IMR-90 (cell line): Measurements from ENCODE around the gene JPH3. TPM values are rescaled to one million over a fixed set of nuclear protein-coding genes. Genes with fewer than 3 reads are reported as not detected.

Experiments used
- ATAC-seq: fragments of 200-7000 bp; cut with Tn5 transposase; 2 replicates; pipeline ENCODE4 v1.9.1; 2020; ENCODE audit warnings: low read depth, mild to moderate bottlenecking, moderate library complexity
- BruUV-seq: library from RNA; stranded (reverse); fragments of 400-500 nt; replicated peaks from 2 replicates; lab custom pipeline; 2021; lab: Mats Ljungman, UMichigan
- CTCF ChIA-PET: fragments of 300-600 bp; formaldehyde crosslinking; extraction: SDS; loops from one replicate; lab custom pipeline; 2021; ENCODE audit warnings: antibody characterized with exemption; lab: Yijun Ruan, JAX
- POLR2A ChIA-PET: fragments of 300-600 bp; sonication (Branson Sonifier 250); formaldehyde crosslinking; loops from one replicate; lab custom pipeline; 2022; ENCODE audit warnings: antibody characterized with exemption; ENCODE audit not compliant: unreplicated experiment; lab: Charles Lee
- DNase-seq: peaks from one replicate; pipeline ENCODE4 v3.0.0; 2013
- H2AFZ ChIP-seq: replicated peaks from 2 replicates; pipeline ENCODE3; 2013; ENCODE audit warnings: low read length, mild to moderate bottlenecking; ENCODE audit not compliant: poor library complexity
- H2AK5ac ChIP-seq: 2 replicates; pipeline ENCODE4 v1.6.1; 2013; ENCODE audit warnings: low read depth, low read length, inconsistent platforms
- H2AK9ac ChIP-seq: replicated peaks from 2 replicates; pipeline ENCODE3; 2013; ENCODE audit warnings: mild to moderate bottlenecking, low read depth, low read length, moderate library complexity; ENCODE audit not compliant: poor library complexity
- H2BK120ac ChIP-seq: 2 replicates; pipeline ENCODE4 v1.6.1; 2013; ENCODE audit warnings: low read depth, low read length, inconsistent platforms
- H2BK15ac ChIP-seq: 3 replicates; pipeline ENCODE4 v1.6.1; 2013; ENCODE audit warnings: low read depth, low read length, inconsistent platforms
- H2BK20ac ChIP-seq: 2 replicates; pipeline ENCODE4 v1.6.1; 2013; ENCODE audit warnings: low read depth, mild to moderate bottlenecking, inconsistent platforms, low read length, moderate library complexity
- H2BK5ac ChIP-seq: 2 replicates; pipeline ENCODE4 v1.6.1; 2013; ENCODE audit warnings: mild to moderate bottlenecking, low read depth, low read length, inconsistent platforms; ENCODE audit not compliant: poor library complexity, severe bottlenecking
- H3K14ac ChIP-seq: replicated peaks from 2 replicates; pipeline ENCODE4 v1.6.1; 2013; ENCODE audit warnings: low read depth, low read length, inconsistent platforms
- H3K18ac ChIP-seq: 2 replicates; pipeline ENCODE4 v1.6.1; 2013; ENCODE audit warnings: low read depth, low read length, control low read depth
- H3K23ac ChIP-seq: 2 replicates; pipeline ENCODE4 v1.6.1; 2013; ENCODE audit warnings: low read depth, low read length, inconsistent platforms
- H3K27ac ChIP-seq: 2 replicates; pipeline ENCODE4 v1.5.1; 2013; ENCODE audit warnings: mild to moderate bottlenecking, control low read depth, low read length; ENCODE audit not compliant: insufficient read depth
- H3K27me3 ChIP-seq: 2 replicates; pipeline ENCODE4 v1.6.1; 2013; ENCODE audit warnings: low read length; ENCODE audit not compliant: control insufficient read depth, insufficient read depth
- H3K36me3 ChIP-seq: 2 replicates; pipeline ENCODE4 v1.6.1; 2013; ENCODE audit warnings: low read length, mixed read lengths; ENCODE audit not compliant: control insufficient read depth, insufficient read depth
- H3K4ac ChIP-seq: 2 replicates; pipeline ENCODE4 v1.6.1; 2013; ENCODE audit warnings: low read depth, low read length, inconsistent platforms
- H3K4me1 ChIP-seq: 2 replicates; pipeline ENCODE4 v1.6.1; 2013; ENCODE audit warnings: low read length, mixed read lengths; ENCODE audit not compliant: control insufficient read depth, insufficient read depth
- H3K4me2 ChIP-seq: 2 replicates; pipeline ENCODE4 v1.6.1; 2013; ENCODE audit warnings: low read depth, mild to moderate bottlenecking, control low read depth, low read length, moderate library complexity
- H3K4me3 ChIP-seq: 2 replicates; pipeline ENCODE4 v1.5.1; 2013; ENCODE audit warnings: low read depth, mild to moderate bottlenecking, control low read depth, low read length, moderate library complexity; ENCODE audit not compliant: insufficient read depth
- H3K56ac ChIP-seq: 2 replicates; pipeline ENCODE4 v1.6.1; 2013; ENCODE audit warnings: low read length, inconsistent platforms; ENCODE audit not compliant: insufficient read depth; ENCODE audit errors: extremely low read depth
- H3K79me1 ChIP-seq, 2 experiments: 2 replicates each; pipeline ENCODE4 v1.6.1; 2013; ENCODE audit warnings: low read length in 2 of 2, inconsistent platforms in 1 of 2, low read depth in 1 of 2
- H3K9ac ChIP-seq: 2 replicates; pipeline ENCODE4 v1.6.1; 2013; ENCODE audit warnings: low read depth, low read length, control low read depth
- H3K9me1 ChIP-seq: 2 replicates; pipeline ENCODE4 v1.6.1; 2013; ENCODE audit warnings: low read length, inconsistent platforms; ENCODE audit not compliant: insufficient read depth
- H3K9me3 ChIP-seq: 2 replicates; pipeline ENCODE4 v1.6.1; 2013; ENCODE audit warnings: low read length; ENCODE audit not compliant: control insufficient read depth, insufficient read depth
- H4K20me1 ChIP-seq: 2 replicates; pipeline ENCODE4 v1.6.1; 2013; ENCODE audit warnings: low read length, inconsistent platforms; ENCODE audit not compliant: insufficient read depth
- H4K5ac ChIP-seq: 2 replicates; pipeline ENCODE4 v1.6.1; 2013; ENCODE audit warnings: mild to moderate bottlenecking, low read depth, low read length, control low read depth
- H4K8ac ChIP-seq, 2 experiments: 2 replicates each; pipeline ENCODE4 v1.6.1; 2013; ENCODE audit warnings: low read depth in 2 of 2, low read length in 2 of 2, control low read depth in 1 of 2, inconsistent platforms in 1 of 2
- H4K91ac ChIP-seq: 2 replicates; pipeline ENCODE4 v1.6.1; 2013; ENCODE audit warnings: low read depth, low read length, inconsistent platforms; ENCODE audit not compliant: insufficient read depth
- BHLHE40 ChIP-seq: fragments of 150-350 bp; IDR thresholded peaks from 2 replicates; pipeline ENCODE4 v1.6.1; 2016; ENCODE audit warnings: mild to moderate bottlenecking, low read depth, low read length
- CEBPB ChIP-seq: IDR thresholded peaks from 2 replicates; pipeline ENCODE4 v1.6.1; 2012; ENCODE audit warnings: low read depth, low read length, improper control_type of control experiment
- CHD1 ChIP-seq: IDR thresholded peaks from 2 replicates; pipeline ENCODE4 v1.6.1; 2012; ENCODE audit warnings: low read depth, low read length, improper control_type of control experiment
- FOS ChIP-seq: fragments of 150-350 bp; IDR thresholded peaks from 2 replicates; pipeline ENCODE4 v1.6.1; 2016; ENCODE audit warnings: low read depth, low read length
- MAFK ChIP-seq: IDR thresholded peaks from 2 replicates; pipeline ENCODE4 v1.6.1; 2012; ENCODE audit warnings: low read depth, low read length, improper control_type of control experiment
- MAZ ChIP-seq: IDR thresholded peaks from 2 replicates; pipeline ENCODE4 v1.6.1; 2012; ENCODE audit warnings: low read depth, mild to moderate bottlenecking, low read length, improper control_type of control experiment, moderate library complexity, borderline replicate concordance
- MXI1 ChIP-seq: IDR thresholded peaks from 2 replicates; pipeline ENCODE4 v1.6.1; 2012; ENCODE audit warnings: low read depth, mild to moderate bottlenecking, low read length, moderate library complexity, borderline replicate concordance
- NFE2L2 ChIP-seq: fragments of 150-350 bp; IDR thresholded peaks from 2 replicates; pipeline ENCODE4 v1.6.1; 2016; ENCODE audit warnings: low read depth, mild to moderate bottlenecking, low read length
- POLR2A ChIP-seq: IDR thresholded peaks from 2 replicates; pipeline ENCODE4 v1.6.1; 2012; ENCODE audit warnings: mild to moderate bottlenecking, low read depth, low read length
- RAD21 ChIP-seq: IDR thresholded peaks from 2 replicates; pipeline ENCODE4 v1.6.1; 2012; ENCODE audit warnings: low read length, improper control_type of control experiment
- RCOR1 ChIP-seq: IDR thresholded peaks from 2 replicates; pipeline ENCODE4 v1.6.1; 2012; ENCODE audit warnings: mild to moderate bottlenecking, low read length, improper control_type of control experiment; ENCODE audit not compliant: insufficient replicate concordance
- RFX5 ChIP-seq: IDR thresholded peaks from 2 replicates; pipeline ENCODE4 v1.8.0; 2012; ENCODE audit warnings: low read depth, mild to moderate bottlenecking, low read length, moderate library complexity
- SMC3 ChIP-seq: fragments of 150-350 bp; IDR thresholded peaks from 2 replicates; pipeline ENCODE4 v1.6.1; 2016; ENCODE audit warnings: low read depth, mild to moderate bottlenecking, antibody characterized with exemption, low read length, moderate library complexity
- WGBS, 2 experiments: methylation state at CpG; one replicate each; pipeline versions ENCODE4 v1.1.5 to v1.1.7; 2013; ENCODE audit warnings: missing lambda C conversion rate in 2 of 2; ENCODE audit not compliant: insufficient read length in 1 of 2; ENCODE audit errors: extremely low coverage in 2 of 2; 5-methylcytosine and 5-hydroxymethylcytosine counted together
- dilution Hi-C: fragments of 300-500 bp; cut with HindIII; formaldehyde crosslinking; loops from one replicate; pipeline ENCODE4 v1.14.3; 2018; ENCODE audit warnings: low sequenced_read_pairs; ENCODE audit not compliant: unreplicated experiment
- in situ Hi-C: fragments of 300-500 bp; cut with MboI; formaldehyde crosslinking; loops from 3 replicates; pipeline ENCODE4 v1.14.3; 2019; ENCODE audit warnings: low sequenced_read_pairs, inconsistent platforms, mixed read lengths
- intact Hi-C: fragments of 100-400 bp; cut with micrococcal nuclease; formaldehyde crosslinking; loops from 2 replicates; pipeline ENCODE4 v1.10.0; 2022
- polyA plus RNA-seq, 3 experiments: library from polyadenylated mRNA; depleted of rRNA; stranded (reverse); fragments of >200 nt; gene quantifications; 2 replicates each; pipeline ENCODE4 v1.2.3, GENCODE V29; 2012; ENCODE audit warnings: low replicate concordance in 1 of 3
- total RNA-seq: library from RNA; depleted of rRNA; stranded (reverse); fragments of >200 nt; gene quantifications from 2 replicates; pipeline ENCODE4 v1.2.3, GENCODE V29; 2012
- TF ChIP-seq, protein P1 (sequence below): conservative IDR thresholded peaks from 2 replicates; pipeline ENCODE4 v1.5.1; 2012; ENCODE audit warnings: mild to moderate bottlenecking, low read depth, low read length, improper control_type of control experiment
- TF ChIP-seq, protein P2 (sequence below): fragments of 150-350 bp; IDR thresholded peaks from 2 replicates; pipeline ENCODE4 v1.6.1; 2016; ENCODE audit warnings: low read depth, mild to moderate bottlenecking, low read length, moderate library complexity, borderline replicate concordance
- TF ChIP-seq, protein P3 (sequence below): fragments of 150-350 bp; IDR thresholded peaks from 2 replicates; pipeline ENCODE4 v1.6.1; 2017; ENCODE audit warnings: mild to moderate bottlenecking, antibody characterized with exemption, low read length, low read depth

Gene JPH3
- total and polyA plus RNA-seq, 2 of the 4 experiments (the other 2 are of a cell fraction): 0.03 TPM; not detected in 1

DNA sequence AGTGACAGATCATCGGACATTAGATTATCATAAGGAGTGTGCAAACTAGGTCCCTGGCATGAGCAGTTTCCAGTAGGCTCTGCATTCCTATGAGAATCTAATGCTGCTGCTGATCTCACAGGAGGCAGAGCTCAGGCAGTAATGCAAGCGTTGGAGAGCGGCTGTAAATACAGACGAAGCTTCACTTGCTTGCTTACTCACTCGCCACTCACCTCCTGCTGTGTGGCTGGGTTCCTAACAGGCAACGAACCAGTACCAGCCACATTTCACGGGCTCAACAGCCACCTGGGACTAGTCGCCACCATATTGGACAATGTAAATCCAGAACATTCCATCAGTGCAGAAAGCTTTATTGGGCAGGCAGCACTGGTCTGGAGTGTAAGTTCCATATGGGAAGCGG, 7.7 kb downstream of the JPH3 start:
- H4K8ac ChIP-seq: no peak overlapping the region
- H3K36me3 ChIP-seq: no peaks in the 10 kb centered on the region
- H3K4ac ChIP-seq: no peak overlapping the region
- H3K4me2 ChIP-seq: no peak overlapping the region
- no peaks in the 10 kb centered on the region for H3K79me1 ChIP-seq
- CTCF ChIA-PET: no interaction called here
- WGBS, 2 experiments: 58% methylated on average over 4 of the region's 9 CpGs; no CpG with 5 or more reads in 1 of the 2 experiments
- no peak overlapping the region for H3K18ac ChIP-seq
- no peak overlapping the region for H2AK5ac ChIP-seq
- no peak overlapping the region for H2BK15ac ChIP-seq
- H2BK120ac ChIP-seq: no peak overlapping the region
- no peak overlapping the region for H4K91ac ChIP-seq
- H3K14ac ChIP-seq: no peak overlapping the region
- H3K9me1 ChIP-seq: no peaks in the 10 kb centered on the region
- no peak overlapping the region for H2BK5ac ChIP-seq
- no peak overlapping the region for H2AK9ac ChIP-seq
- POLR2A ChIA-PET: no interaction called here
- H3K56ac ChIP-seq: no peak overlapping the region
- no peak overlapping the region for H3K9ac ChIP-seq
- in situ Hi-C loops (no loop called here), dilution Hi-C loops (no loop called here), intact Hi-C loops (no loop called here)
- no peaks in the 10 kb centered on the region for H3K4me1 ChIP-seq
- DNase-seq: no peak
- no peak overlapping the region for H4K5ac ChIP-seq
- ATAC-seq: no peak
- no peak overlapping the region for H2BK20ac ChIP-seq
- BruUV-seq: no TSS peak
- H3K9me3 ChIP-seq: no peaks in the 10 kb centered on the region
- H3K23ac ChIP-seq: no peak overlapping the region
- no peak overlapping the region for H3K27ac ChIP-seq
- TF ChIP-seq BHLHE40: no peak
- TF ChIP-seq, protein P1, sequence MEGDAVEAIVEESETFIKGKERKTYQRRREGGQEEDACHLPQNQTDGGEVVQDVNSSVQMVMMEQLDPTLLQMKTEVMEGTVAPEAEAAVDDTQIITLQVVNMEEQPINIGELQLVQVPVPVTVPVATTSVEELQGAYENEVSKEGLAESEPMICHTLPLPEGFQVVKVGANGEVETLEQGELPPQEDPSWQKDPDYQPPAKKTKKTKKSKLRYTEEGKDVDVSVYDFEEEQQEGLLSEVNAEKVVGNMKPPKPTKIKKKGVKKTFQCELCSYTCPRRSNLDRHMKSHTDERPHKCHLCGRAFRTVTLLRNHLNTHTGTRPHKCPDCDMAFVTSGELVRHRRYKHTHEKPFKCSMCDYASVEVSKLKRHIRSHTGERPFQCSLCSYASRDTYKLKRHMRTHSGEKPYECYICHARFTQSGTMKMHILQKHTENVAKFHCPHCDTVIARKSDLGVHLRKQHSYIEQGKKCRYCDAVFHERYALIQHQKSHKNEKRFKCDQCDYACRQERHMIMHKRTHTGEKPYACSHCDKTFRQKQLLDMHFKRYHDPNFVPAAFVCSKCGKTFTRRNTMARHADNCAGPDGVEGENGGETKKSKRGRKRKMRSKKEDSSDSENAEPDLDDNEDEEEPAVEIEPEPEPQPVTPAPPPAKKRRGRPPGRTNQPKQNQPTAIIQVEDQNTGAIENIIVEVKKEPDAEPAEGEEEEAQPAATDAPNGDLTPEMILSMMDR: no peak
- no peak for TF ChIP-seq SMC3
- TF ChIP-seq NFE2L2: no peak
- TF ChIP-seq CEBPB: no peak
- TF ChIP-seq CHD1: no peak
- TF ChIP-seq RCOR1: no peak
- TF ChIP-seq, protein P2, sequence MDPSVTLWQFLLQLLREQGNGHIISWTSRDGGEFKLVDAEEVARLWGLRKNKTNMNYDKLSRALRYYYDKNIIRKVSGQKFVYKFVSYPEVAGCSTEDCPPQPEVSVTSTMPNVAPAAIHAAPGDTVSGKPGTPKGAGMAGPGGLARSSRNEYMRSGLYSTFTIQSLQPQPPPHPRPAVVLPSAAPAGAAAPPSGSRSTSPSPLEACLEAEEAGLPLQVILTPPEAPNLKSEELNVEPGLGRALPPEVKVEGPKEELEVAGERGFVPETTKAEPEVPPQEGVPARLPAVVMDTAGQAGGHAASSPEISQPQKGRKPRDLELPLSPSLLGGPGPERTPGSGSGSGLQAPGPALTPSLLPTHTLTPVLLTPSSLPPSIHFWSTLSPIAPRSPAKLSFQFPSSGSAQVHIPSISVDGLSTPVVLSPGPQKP: no peak
- TF ChIP-seq, protein P3, sequence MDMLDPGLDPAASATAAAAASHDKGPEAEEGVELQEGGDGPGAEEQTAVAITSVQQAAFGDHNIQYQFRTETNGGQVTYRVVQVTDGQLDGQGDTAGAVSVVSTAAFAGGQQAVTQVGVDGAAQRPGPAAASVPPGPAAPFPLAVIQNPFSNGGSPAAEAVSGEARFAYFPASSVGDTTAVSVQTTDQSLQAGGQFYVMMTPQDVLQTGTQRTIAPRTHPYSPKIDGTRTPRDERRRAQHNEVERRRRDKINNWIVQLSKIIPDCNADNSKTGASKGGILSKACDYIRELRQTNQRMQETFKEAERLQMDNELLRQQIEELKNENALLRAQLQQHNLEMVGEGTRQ: no peak
- TF ChIP-seq MAFK: no peak
- TF ChIP-seq RFX5: no peak
- TF ChIP-seq RAD21: no peak
- no peak for TF ChIP-seq POLR2A
- no peak for TF ChIP-seq FOS
- TF ChIP-seq MAZ: no peak
- TF ChIP-seq MXI1: no peak
- H3K4me3 ChIP-seq: no peak overlapping the region
- peaks cover 28% of the 10 kb centered on the region for H3K27me3 ChIP-seq
- H4K20me1 ChIP-seq: no peaks in the 10 kb centered on the region; the same call in 1 of the 2 replicates
- H2AFZ ChIP-seq: no peak overlapping the region
